Gastrocnemius medialis (tissue), 4 donors: ENCODE results near the gene KCP. TPM values are rescaled to one million over a fixed set of nuclear protein-coding genes. Genes with fewer than 3 reads are reported as not detected.

Experiments
- ATAC-seq, 2 donors: fragments of 150-250 bp; one replicate each; pipeline ENCODE4 v1.9.1; 2016
- DNase-seq, 2 donors: peaks; one replicate each; pipeline ENCODE4 v3.0.0-alpha.2; 2019
- H3K27ac ChIP-seq, 4 donors: fragments of 200-600 bp; sonication (generic); 1 replicate in 1 of 4; 2 replicates in 3 of 4; pipeline ENCODE4 v1.5.1; 2016 to 2018; ENCODE audit warnings: mild to moderate bottlenecking in 2 of 4, moderate library complexity in 1 of 4
- H3K27me3 ChIP-seq, 3 donors: fragments of 200-600 bp; sonication (generic) in 2 of 3; 1 replicate in 1 of 3; 2 replicates in 2 of 3; pipeline versions ENCODE4 v1.5.1 to v1.6.0; 2016 to 2019; ENCODE audit warnings: mild to moderate bottlenecking in 1 of 3, moderate library complexity in 1 of 3
- H3K36me3 ChIP-seq, 2 donors: fragments of 200-600 bp; sonication (generic) in 1 of 2; one replicate each; pipeline ENCODE4 v1.5.1; 2017 to 2018
- H3K4me1 ChIP-seq, 2 donors: fragments of 200-600 bp; sonication (generic) in 1 of 2; one replicate each; pipeline ENCODE4 v1.5.1; 2016 to 2017; ENCODE audit warnings: mild to moderate bottlenecking in 2 of 2
- H3K4me3 ChIP-seq, 4 donors: fragments of 200-600 bp; sonication (generic) in 3 of 4; 1 replicate in 1 of 4; 2 replicates in 3 of 4; pipeline ENCODE4 v1.5.1; 2016 to 2019; ENCODE audit warnings: mild to moderate bottlenecking in 2 of 4
- H3K9me3 ChIP-seq, 3 donors: fragments of 200-600 bp; sonication (generic) in 2 of 3; 1 replicate in 1 of 3; 2 replicates in 2 of 3; pipeline ENCODE4 v1.5.1; 2016 to 2019
- POLR2A ChIP-seq, 2 donors: fragments of 450-650 bp; IDR thresholded peaks; one replicate each; pipeline ENCODE4 v1.6.1; 2017; ENCODE audit warnings: antibody characterized with exemption in 2 of 2, mild to moderate bottlenecking in 2 of 2, moderate library complexity in 2 of 2
- in situ Hi-C, 4 donors: fragments of 200-750 bp; cut with MboI; loops; one replicate each; pipeline versions ENCODE4 v1.15.0 to v1.8.0; 2017; ENCODE audit warnings: low sequenced_read_pairs in 4 of 4
- intact Hi-C: fragments of 100-400 bp; cut with DNase I; formaldehyde crosslinking; loops from one replicate; pipeline ENCODE4 v1.15.1; 2023; ENCODE audit warnings: low total_unique reads
- total RNA-seq, 4 donors: library from RNA; depleted of rRNA; stranded (reverse); fragments of >200 nt; gene quantifications; one replicate each; pipeline versions ENCODE4 v1.1.0 to v1.2.3, GENCODE V29; 2016
- TF ChIP-seq, protein P1 (sequence below), 5 experiments: fragments of 450-650 bp in 3 of 5; fragments of 200-600 bp in 2 of 5; sonication (generic) in 2 of 5; IDR thresholded peaks in 4 of 5; conservative IDR thresholded peaks in 1 of 5; 1 replicate in 4 of 5; 2 replicates in 1 of 5; pipeline ENCODE4 v1.5.1; 2016 to 2019; ENCODE audit warnings: antibody characterized with exemption in 5 of 5, mild to moderate bottlenecking in 3 of 5, moderate library complexity in 3 of 5

The KCP gene
- total RNA-seq, 4 donors from 2014 or later, result 0.10 TPM; not detected in 3

- DNase-seq (no peak), ATAC-seq (no peak)
- no peak overlapping the region for H3K27ac ChIP-seq
- in situ Hi-C loops (no loop called here), intact Hi-C loops (no loop called here)
- TF ChIP-seq, protein P1, sequence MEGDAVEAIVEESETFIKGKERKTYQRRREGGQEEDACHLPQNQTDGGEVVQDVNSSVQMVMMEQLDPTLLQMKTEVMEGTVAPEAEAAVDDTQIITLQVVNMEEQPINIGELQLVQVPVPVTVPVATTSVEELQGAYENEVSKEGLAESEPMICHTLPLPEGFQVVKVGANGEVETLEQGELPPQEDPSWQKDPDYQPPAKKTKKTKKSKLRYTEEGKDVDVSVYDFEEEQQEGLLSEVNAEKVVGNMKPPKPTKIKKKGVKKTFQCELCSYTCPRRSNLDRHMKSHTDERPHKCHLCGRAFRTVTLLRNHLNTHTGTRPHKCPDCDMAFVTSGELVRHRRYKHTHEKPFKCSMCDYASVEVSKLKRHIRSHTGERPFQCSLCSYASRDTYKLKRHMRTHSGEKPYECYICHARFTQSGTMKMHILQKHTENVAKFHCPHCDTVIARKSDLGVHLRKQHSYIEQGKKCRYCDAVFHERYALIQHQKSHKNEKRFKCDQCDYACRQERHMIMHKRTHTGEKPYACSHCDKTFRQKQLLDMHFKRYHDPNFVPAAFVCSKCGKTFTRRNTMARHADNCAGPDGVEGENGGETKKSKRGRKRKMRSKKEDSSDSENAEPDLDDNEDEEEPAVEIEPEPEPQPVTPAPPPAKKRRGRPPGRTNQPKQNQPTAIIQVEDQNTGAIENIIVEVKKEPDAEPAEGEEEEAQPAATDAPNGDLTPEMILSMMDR (IDR thresholded peaks at IDR 0.05 in 4 of 5, conservative IDR thresholded peaks at IDR 0.05 in 1 of 5), result no peak
- TF ChIP-seq POLR2A (IDR thresholded peaks at IDR 0.05), result no peak
- H3K9me3 ChIP-seq, result no peaks in the 10 kb centered on the region
- no peak overlapping the region for H3K4me3 ChIP-seq
- no peaks in the 10 kb centered on the region for H3K4me1 ChIP-seq
- H3K27me3 ChIP-seq, result peaks cover 5 to 26% (median 24%) of the 10 kb centered on the region in 3 donors
- no peaks in the 10 kb centered on the region for H3K36me3 ChIP-seq
Observed at GRCh38 chr7:128932862-128933179, 22.3 kb upstream of the KCP start.

DNA sequence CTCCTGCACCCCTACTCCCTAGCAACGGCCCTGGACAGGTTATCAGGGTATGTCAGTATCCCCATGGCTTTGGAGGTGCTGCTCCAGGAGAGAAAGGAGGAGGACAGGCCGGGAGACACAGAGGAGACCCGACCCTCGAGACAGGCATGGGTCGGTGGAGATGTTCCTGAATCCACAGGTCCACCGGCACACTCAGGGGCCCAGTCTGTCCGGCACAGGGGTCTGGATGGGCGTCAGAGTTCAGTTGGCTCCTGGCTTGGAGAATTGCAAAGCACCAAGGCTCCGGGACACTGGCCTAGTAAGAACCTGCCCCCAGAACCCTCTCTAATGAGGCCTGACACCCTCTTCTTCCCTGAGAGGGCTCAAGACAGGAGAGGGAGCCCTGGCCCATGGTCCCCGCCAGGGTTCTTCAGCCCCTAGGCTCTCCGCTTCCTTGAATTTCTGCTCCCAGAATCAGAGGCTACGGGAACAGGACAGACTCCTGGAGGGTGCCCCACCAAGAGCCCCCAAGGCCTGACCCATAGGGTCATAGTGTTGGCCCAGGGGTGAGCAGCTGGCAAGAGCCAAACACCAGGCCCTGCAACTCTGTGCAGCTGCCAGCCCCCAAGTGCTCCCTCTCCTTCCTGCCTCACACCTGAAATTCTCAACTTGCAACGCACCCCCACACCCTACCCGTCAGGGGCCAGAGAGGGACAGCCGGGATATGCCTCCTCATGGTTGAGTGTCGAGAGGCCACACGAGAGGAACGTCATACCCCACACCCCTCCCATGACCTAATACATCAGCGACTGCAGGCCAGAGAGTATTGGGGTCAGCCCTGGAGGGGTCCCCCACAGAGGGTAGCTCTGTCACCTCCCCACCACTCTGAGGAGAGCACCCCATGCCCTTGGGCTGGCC lies 21.7 kb upstream of the KCP start:
- intact Hi-C loops (no loop called here), in situ Hi-C loops (no loop called here)
- Histone ChIP-seq H3K9me3 (no peaks in the 10 kb centered on the region), H3K27ac (no peak overlapping the region), H3K4me3 (no peak overlapping the region), H3K27me3 (peaks cover 5 to 22% (median 19%) of the 10 kb centered on the region in 3 donors), H3K4me1 (no peaks in the 10 kb centered on the region), H3K36me3 (no peaks in the 10 kb centered on the region)
- no peak for ATAC-seq
- peak in 1 of 2 donors; percentile 9 for DNase-seq
- TF ChIP-seq POLR2A (IDR thresholded peaks at IDR 0.05), result no peak
- TF ChIP-seq, protein P1 (IDR thresholded peaks at IDR 0.05 in 4 of 5, conservative IDR thresholded peaks at IDR 0.05 in 1 of 5), result no peak

- DNase-seq, result peak in 1 of 2 donors; percentile 4
- Histone ChIP-seq H3K36me3 (no peaks in the 10 kb centered on the region), H3K27ac (no peak overlapping the region), H3K4me3 (no peak overlapping the region), H3K27me3 (peaks cover 0 to 14% (median 12%) of the 10 kb centered on the region in 3 donors), H3K9me3 (no peaks in the 10 kb centered on the region), H3K4me1 (no peaks in the 10 kb centered on the region)
- in situ Hi-C loops (no loop called here), intact Hi-C loops (no loop called here)
- ATAC-seq, result no peak
- no peak for TF ChIP-seq POLR2A (IDR thresholded peaks at IDR 0.05)
- TF ChIP-seq, protein P1 (IDR thresholded peaks at IDR 0.05 in 4 of 5, conservative IDR thresholded peaks at IDR 0.05 in 1 of 5), result no peak
Observed at GRCh38 chr7:128931190-128931798, 20.8 kb upstream of the KCP start.

DNA sequence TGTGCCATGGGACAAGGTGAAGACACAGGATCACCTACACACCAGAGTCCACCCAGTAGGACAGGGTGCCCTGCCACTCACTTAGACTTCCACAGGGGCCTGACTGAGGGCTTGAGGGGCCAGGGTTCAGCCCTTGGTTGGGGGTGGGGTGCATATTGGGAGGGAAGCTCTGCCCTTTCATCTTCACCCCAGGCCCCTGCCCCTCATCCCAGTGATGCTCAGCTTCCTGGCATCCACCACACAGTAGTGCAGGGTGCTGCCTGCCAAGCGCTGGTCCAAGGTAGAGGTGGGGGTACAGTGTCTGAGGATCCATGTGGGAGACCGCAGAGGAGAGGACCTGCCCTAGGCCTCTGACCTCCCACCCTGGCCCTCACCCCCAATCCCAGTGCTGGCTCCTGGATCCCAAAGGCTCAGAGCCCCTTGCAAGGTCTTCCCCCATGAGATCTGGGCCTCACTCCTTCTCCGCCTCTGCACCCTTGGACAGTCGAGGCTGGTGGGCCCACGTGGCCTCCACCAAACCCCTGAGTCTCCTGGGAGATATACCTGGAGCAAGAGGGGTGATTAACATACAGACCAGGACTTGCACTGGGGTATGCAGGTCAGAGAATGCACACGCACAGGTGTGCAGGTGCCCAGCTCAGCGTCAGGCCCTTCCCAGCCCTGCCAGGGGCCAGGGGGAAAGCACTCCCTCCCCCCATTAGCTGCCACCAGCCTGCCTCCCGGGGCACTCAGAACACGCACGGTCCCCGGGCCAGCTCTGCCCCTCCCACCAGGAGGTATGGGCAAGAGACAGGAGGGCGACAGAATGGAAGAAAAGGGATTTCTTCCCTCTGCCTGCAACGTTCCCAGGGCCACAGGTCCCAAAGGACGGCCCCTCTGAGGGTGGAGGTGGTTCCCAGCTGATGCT lies 18.6 kb upstream of the KCP start:
- ATAC-seq, result no peak
- intact Hi-C loops, result no loop called here
- no peak overlapping the region for H3K4me3 ChIP-seq

More for the DNA sequence above, 18.6 kb upstream of the KCP start:
- no peak overlapping the region for H3K27ac ChIP-seq
- TF ChIP-seq, protein P1 (IDR thresholded peaks at IDR 0.05 in 4 of 5, conservative IDR thresholded peaks at IDR 0.05 in 1 of 5), result no peak
- no peak for TF ChIP-seq POLR2A (IDR thresholded peaks at IDR 0.05)
- in situ Hi-C loops, result loop anchor here in 1 of 4 donors (10.0 kb wide), 1 partner anchor 176 kb away; no protein-coding TSS in a partner anchor
- peaks cover 0 to 4% (median 4%) of the 10 kb centered on the region in 3 donors for H3K27me3 ChIP-seq
- H3K4me1 ChIP-seq, result no peaks in the 10 kb centered on the region
- no peaks in the 10 kb centered on the region for H3K36me3 ChIP-seq
- H3K9me3 ChIP-seq, result no peaks in the 10 kb centered on the region
- DNase-seq, result peak in 1 of 2 donors; percentile 2
